SKM-1 (cell line): ENCODE results near the gene MBOAT2.
"Not testable (repeated sequence)": the region's sequence is repeated elsewhere in the genome, so short reads cannot be mapped to it uniquely, and the experiment has no call there.

Source experiments
- DNase-seq: peaks from one replicate; lab custom pipeline; 2025; ENCODE audit not compliant: unreplicated experiment; lab: John Stamatoyannopoulos, UW

Gene MBOAT2

GRCh38 chr2:9003616-9004337 is at the start of gene MBOAT2:
Gene MBOAT2 (minus strand): TSS chr2:9003684. CDS start chr2:9003614, 70 bp downstream.
- DNase-seq = peak; percentile 67

- DNase-seq = no peak
These were observed 49.5 kb upstream of the MBOAT2 start for GRCh38 chr2:9052821-9053533.

- DNase-seq = not testable (repeated sequence)
These were observed 48.0 kb upstream of the MBOAT2 start for GRCh38 chr2:9051451-9051850.

GRCh38 chr2:9050122-9050809 is 46.8 kb upstream of the MBOAT2 start:
- DNase-seq = no peak

GRCh38 chr2:9045595-9045994 is 42.1 kb upstream of the MBOAT2 start:
- no peak for DNase-seq

GRCh38 chr2:9043491-9043890 is 40.0 kb upstream of the MBOAT2 start:
- DNase-seq = not testable (repeated sequence)

- DNase-seq = no peak
These were observed 33.7 kb upstream of the MBOAT2 start for GRCh38 chr2:9037166-9037565.

- no peak for DNase-seq
These were observed 30.1 kb upstream of the MBOAT2 start for GRCh38 chr2:9033385-9034168.

GRCh38 chr2:9032536-9033255 is 29.2 kb upstream of the MBOAT2 start:
- DNase-seq = no peak

GRCh38 chr2:9032121-9032520 is 28.6 kb upstream of the MBOAT2 start:
- DNase-seq = no peak

- DNase-seq = no peak
These were observed 27.8 kb upstream of the MBOAT2 start for GRCh38 chr2:9031246-9031645.

GRCh38 chr2:9030841-9031240 is 27.4 kb upstream of the MBOAT2 start:
- DNase-seq = no peak

GRCh38 chr2:9030190-9030589 is 26.7 kb upstream of the MBOAT2 start:
- no peak for DNase-seq

GRCh38 chr2:9029721-9030120 is 26.2 kb upstream of the MBOAT2 start:
- no peak for DNase-seq

- DNase-seq = no peak
These were observed 24.4 kb upstream of the MBOAT2 start for GRCh38 chr2:9027884-9028283.

GRCh38 chr2:9025746-9026145 is 22.3 kb upstream of the MBOAT2 start:
- DNase-seq = no peak

GRCh38 chr2:9024575-9024974 is 21.1 kb upstream of the MBOAT2 start:
- no peak for DNase-seq

- no peak for DNase-seq
These were observed 18.2 kb upstream of the MBOAT2 start for GRCh38 chr2:9021563-9022211.

GRCh38 chr2:9020267-9020666 is 16.8 kb upstream of the MBOAT2 start:
- DNase-seq = no peak

- no peak for DNase-seq
These were observed 15.1 kb upstream of the MBOAT2 start for GRCh38 chr2:9018534-9018933.
